ENCODE results near the gene ADORA1.

The ADORA1 gene

GRCh38 chr1:203153051-203153988 is 25.8 kb downstream of the ADORA1 start:
- DNase-seq = peak; percentile 29
- Histone ChIP-seq H4K8ac (ENCODE audit: low read length) (peak overlapping the region; percentile 95), H3K9me3 (ENCODE audit: control insufficient read depth, low read length) (peaks cover 5% of the 10 kb centered on the region), H3K9ac (ENCODE audit: low read length) (peak overlapping the region; percentile 24), H2BK5ac (ENCODE audit: low read depth, low read length, poor library complexity, severe bottlenecking) (peak overlapping the region; percentile 99), H3K4ac (ENCODE audit: low read depth in 1 of 2, low read length in 2 of 2) (peak overlapping the region; percentile 69 to 77), H3K18ac (ENCODE audit: low read depth in 1 of 2, low read length in 2 of 2) (peak overlapping the region; percentile 90 to 92), H4K91ac (ENCODE audit: low read length) (peak overlapping the region; percentile 94), H3K23ac (ENCODE audit: low read length in 2 of 2) (no peak overlapping the region), H2BK12ac (ENCODE audit: low read length in 2 of 2) (peak overlapping the region; percentile 82 to 85), H2AK5ac (ENCODE audit: low read length, severe bottlenecking) (peak overlapping the region; percentile 99), H2BK120ac (ENCODE audit: low read depth, low read length) (peak overlapping the region; percentile 12), H3K4me3 (ENCODE audit: insufficient read depth in 1 of 2, low read depth in 1 of 2, low read length in 2 of 2) (no peak overlapping the region), H3K14ac (ENCODE audit: low read length in 2 of 2) (no peak overlapping the region), H3K36me3 (ENCODE audit: control insufficient read depth in 1 of 2, insufficient read depth in 2 of 2, low read depth in 1 of 2, low read length in 2 of 2) (peaks cover 8 to 10% of the 10 kb centered on the region in 2 experiments), H3K27me3 (ENCODE audit: control insufficient read depth in 1 of 2, insufficient read depth in 1 of 2, low read length in 2 of 2) (no peaks in the 10 kb centered on the region), H2AFZ (ENCODE audit: low read depth, low read length) (no peak overlapping the region), H3K79me1 (replicated peaks; ENCODE audit: low read length, poor library complexity, severe bottlenecking) (peaks cover 13% of the 10 kb centered on the region), H3K4me1 (ENCODE audit: control insufficient read depth, insufficient read depth, low read depth, low read length) (peaks cover 54% of the 10 kb centered on the region), H2BK15ac (ENCODE audit: low read depth, poor library complexity, severe bottlenecking) (peak overlapping the region; percentile 94), H3K4me2 (ENCODE audit: low read length, poor library complexity, severe bottlenecking) (peak overlapping the region; percentile 22), H3K27ac (ENCODE audit: low read length, poor library complexity, severe bottlenecking) (peak overlapping the region; percentile 99)
- WGBS = 52% methylated on average over 7 of the region's 9 CpGs

GRCh38 chr1:203153989-203154821 is 26.7 kb downstream of the ADORA1 start:
- peak overlapping the region; percentile 24 for H3K9ac ChIP-seq (ENCODE audit: low read length)
- peaks cover 10 to 17% of the 10 kb centered on the region in 2 experiments for H3K36me3 ChIP-seq (ENCODE audit: control insufficient read depth in 1 of 2, insufficient read depth in 2 of 2, low read depth in 1 of 2, low read length in 2 of 2)
- H3K4me3 ChIP-seq (ENCODE audit: insufficient read depth in 1 of 2, low read depth in 1 of 2, low read length in 2 of 2) = peak overlapping the region in 1 of 2 experiments; percentile 26
- peak overlapping the region; percentile 89 for H2BK120ac ChIP-seq (ENCODE audit: low read depth, low read length)
- peak overlapping the region in 1 of 2 experiments; percentile 86 for H3K14ac ChIP-seq (ENCODE audit: low read length in 2 of 2)
- peak; percentile 84 for DNase-seq
- peak overlapping the region; percentile 99 for H3K27ac ChIP-seq (ENCODE audit: low read length, poor library complexity, severe bottlenecking)
- H3K4ac ChIP-seq (ENCODE audit: low read depth in 1 of 2, low read length in 2 of 2) = peak overlapping the region; percentile 69 to 80
- no peak overlapping the region for H3K4me2 ChIP-seq (ENCODE audit: low read length, poor library complexity, severe bottlenecking)
- peak overlapping the region; percentile 94 for H4K91ac ChIP-seq (ENCODE audit: low read length)
- no peak overlapping the region for H3K23ac ChIP-seq (ENCODE audit: low read length in 2 of 2)
- H3K4me1 ChIP-seq (ENCODE audit: control insufficient read depth, insufficient read depth, low read depth, low read length) = peaks cover 49% of the 10 kb centered on the region
- H2BK5ac ChIP-seq (ENCODE audit: low read depth, low read length, poor library complexity, severe bottlenecking) = peak overlapping the region; percentile 99
- no peaks in the 10 kb centered on the region for H3K27me3 ChIP-seq (ENCODE audit: control insufficient read depth in 1 of 2, insufficient read depth in 1 of 2, low read length in 2 of 2)
- H2BK15ac ChIP-seq (ENCODE audit: low read depth, poor library complexity, severe bottlenecking) = peak overlapping the region; percentile 78
- H2AK5ac ChIP-seq (ENCODE audit: low read length, severe bottlenecking) = peak overlapping the region; percentile 99
- H3K18ac ChIP-seq (ENCODE audit: low read depth in 1 of 2, low read length in 2 of 2) = peak overlapping the region; percentile 90 to 92
- WGBS = 29% methylated on average over 13 of the region's 13 CpGs
- peak overlapping the region; percentile 95 for H4K8ac ChIP-seq (ENCODE audit: low read length)
- H2AFZ ChIP-seq (ENCODE audit: low read depth, low read length) = no peak overlapping the region
- H2BK12ac ChIP-seq (ENCODE audit: low read length in 2 of 2) = peak overlapping the region; percentile 85 to 98
- peaks cover 11% of the 10 kb centered on the region for H3K9me3 ChIP-seq (ENCODE audit: control insufficient read depth, low read length)
- peaks cover 14% of the 10 kb centered on the region for H3K79me1 ChIP-seq (replicated peaks; ENCODE audit: low read length, poor library complexity, severe bottlenecking)

GRCh38 chr1:203156280-203156679 is 28.8 kb downstream of the ADORA1 start:
- H2BK5ac ChIP-seq (ENCODE audit: low read depth, low read length, poor library complexity, severe bottlenecking) = no peak overlapping the region
- H3K27me3 ChIP-seq (ENCODE audit: control insufficient read depth in 1 of 2, insufficient read depth in 1 of 2, low read length in 2 of 2) = no peaks in the 10 kb centered on the region
- no peak overlapping the region for H4K91ac ChIP-seq (ENCODE audit: low read length)
- H3K36me3 ChIP-seq (ENCODE audit: control insufficient read depth in 1 of 2, insufficient read depth in 2 of 2, low read depth in 1 of 2, low read length in 2 of 2) = peaks cover 12 to 17% of the 10 kb centered on the region in 2 experiments
- H3K18ac ChIP-seq (ENCODE audit: low read depth in 1 of 2, low read length in 2 of 2) = no peak overlapping the region
- no peak overlapping the region for H2BK15ac ChIP-seq (ENCODE audit: low read depth, poor library complexity, severe bottlenecking)
- H3K27ac ChIP-seq (ENCODE audit: low read length, poor library complexity, severe bottlenecking) = no peak overlapping the region
- no peak overlapping the region for H3K23ac ChIP-seq (ENCODE audit: low read length in 2 of 2)
- no peak overlapping the region for H3K9ac ChIP-seq (ENCODE audit: low read length)
- 75% methylated on average over 1 of the region's 1 CpG for WGBS
- no peak overlapping the region for H3K14ac ChIP-seq (ENCODE audit: low read length in 2 of 2)
- H4K8ac ChIP-seq (ENCODE audit: low read length) = peak overlapping the region; percentile 31
- H2BK12ac ChIP-seq (ENCODE audit: low read length in 2 of 2) = no peak overlapping the region
- no peak for DNase-seq
- H3K4ac ChIP-seq (ENCODE audit: low read depth in 1 of 2, low read length in 2 of 2) = no peak overlapping the region
- H3K4me2 ChIP-seq (ENCODE audit: low read length, poor library complexity, severe bottlenecking) = no peak overlapping the region
- H3K4me3 ChIP-seq (ENCODE audit: insufficient read depth in 1 of 2, low read depth in 1 of 2, low read length in 2 of 2) = no peak overlapping the region
- H3K79me1 ChIP-seq (replicated peaks; ENCODE audit: low read length, poor library complexity, severe bottlenecking) = peaks cover 23% of the 10 kb centered on the region
- no peak overlapping the region for H2BK120ac ChIP-seq (ENCODE audit: low read depth, low read length)
- H2AK5ac ChIP-seq (ENCODE audit: low read length, severe bottlenecking) = peak overlapping the region; percentile 60
- peaks cover 11% of the 10 kb centered on the region for H3K9me3 ChIP-seq (ENCODE audit: control insufficient read depth, low read length)
- H3K4me1 ChIP-seq (ENCODE audit: control insufficient read depth, insufficient read depth, low read depth, low read length) = peaks cover 32% of the 10 kb centered on the region
- no peak overlapping the region for H2AFZ ChIP-seq (ENCODE audit: low read depth, low read length)
